ENCODE data around the gene REXO1. TPM values are rescaled to one million over a fixed set of nuclear protein-coding genes. Genes with fewer than 3 reads are reported as not detected.

Gene REXO1
- polyA plus RNA-seq, 2 of the 4 experiments (the other 2 are of a cell fraction): 5.6 to 13.8 TPM

DNA sequence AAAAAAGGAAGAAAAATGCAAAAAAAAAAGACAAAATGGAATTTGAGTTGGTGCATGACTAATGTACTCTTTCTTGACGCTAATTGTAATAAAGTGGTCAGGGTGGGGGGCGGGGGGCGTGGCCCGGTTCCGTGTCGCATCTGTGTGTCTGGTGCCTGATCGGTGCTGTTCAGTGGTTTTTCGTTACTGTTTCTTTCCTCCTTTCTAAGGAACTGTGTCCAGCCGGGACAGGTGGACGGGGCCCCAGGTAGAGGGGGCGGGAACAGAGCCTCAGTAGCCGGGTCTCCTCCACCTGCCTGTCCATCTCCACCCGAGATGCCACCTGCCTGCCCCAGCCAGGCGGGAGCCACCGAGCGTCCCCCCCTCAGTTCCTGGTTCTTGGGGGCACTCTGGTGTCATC, 68.7 kb downstream of the REXO1 start:
- H3K9me3 ChIP-seq: peaks cover 17% of the 10 kb centered on the region
- ChIA-PET POLR2A (no interaction called here), CTCF (interaction anchor here (1.0 to 9.1 kb wide), 2 partner anchors 15 to 16 kb away, joined by 3 to 90 read pairs; no protein-coding TSS in a partner anchor)
- WGBS (ENCODE audit: missing lambda C conversion rate): 13% methylated on average over 15 of the region's 16 CpGs
- H3K4me1 ChIP-seq: no peaks in the 10 kb centered on the region
- no peak overlapping the region for H3K4me2 ChIP-seq
- H3K27ac ChIP-seq: no peak overlapping the region
- FAIRE-seq: no peak
- TF ChIP-seq ZFP36 (IDR thresholded peaks at IDR 0.05; ENCODE audit: borderline replicate concordance, partially characterized antibody) (no peak), KDM5A (IDR thresholded peaks at IDR 0.05) (no peak), RAD21 (conservative IDR thresholded peaks at IDR 0.05 in 1 of 2, IDR thresholded peaks at IDR 0.05 in 1 of 2) (no peak), CHD2 (IDR thresholded peaks at IDR 0.05; ENCODE audit: low read length, partially characterized antibody) (no peak), RNF2 (IDR thresholded peaks at IDR 0.05; ENCODE audit: borderline replicate concordance, low read depth) (no peak), CHD4 (IDR thresholded peaks at IDR 0.05; ENCODE audit: borderline replicate concordance) (no peak)
- TF ChIP-seq, protein P1, sequence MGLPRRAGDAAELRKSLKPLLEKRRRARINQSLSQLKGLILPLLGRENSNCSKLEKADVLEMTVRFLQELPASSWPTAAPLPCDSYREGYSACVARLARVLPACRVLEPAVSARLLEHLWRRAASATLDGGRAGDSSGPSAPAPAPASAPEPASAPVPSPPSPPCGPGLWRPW (IDR thresholded peaks at IDR 0.05): no peak
- TF ChIP-seq, protein P2, sequence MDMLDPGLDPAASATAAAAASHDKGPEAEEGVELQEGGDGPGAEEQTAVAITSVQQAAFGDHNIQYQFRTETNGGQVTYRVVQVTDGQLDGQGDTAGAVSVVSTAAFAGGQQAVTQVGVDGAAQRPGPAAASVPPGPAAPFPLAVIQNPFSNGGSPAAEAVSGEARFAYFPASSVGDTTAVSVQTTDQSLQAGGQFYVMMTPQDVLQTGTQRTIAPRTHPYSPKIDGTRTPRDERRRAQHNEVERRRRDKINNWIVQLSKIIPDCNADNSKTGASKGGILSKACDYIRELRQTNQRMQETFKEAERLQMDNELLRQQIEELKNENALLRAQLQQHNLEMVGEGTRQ (IDR thresholded peaks at IDR 0.05): no peak
- no peak overlapping the region for H3K4me3 ChIP-seq
- no peak for ATAC-seq
- DNase-seq (ENCODE audit: low read depth in 1 of 2, low spot score in 1 of 2): no peak

DNA sequence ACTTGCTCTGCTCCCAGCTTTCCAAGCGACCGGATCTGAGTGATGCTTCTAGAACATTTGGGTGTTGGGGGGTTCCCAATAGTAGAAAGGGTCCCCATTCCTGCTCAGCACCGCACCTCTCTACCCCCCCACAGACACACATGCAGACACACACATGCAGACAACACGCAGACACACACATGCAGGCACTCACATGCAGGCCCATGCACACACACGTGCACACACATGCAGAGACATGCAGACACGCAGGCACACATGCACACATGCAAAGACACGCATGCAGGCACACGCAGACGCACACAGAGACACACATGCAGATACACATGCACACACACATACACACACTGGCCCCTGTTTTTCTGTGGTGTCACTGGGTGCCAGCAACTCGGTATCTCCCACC, 71.1 kb downstream of the REXO1 start:
- ATAC-seq: no peak
- TF ChIP-seq, protein P3, sequence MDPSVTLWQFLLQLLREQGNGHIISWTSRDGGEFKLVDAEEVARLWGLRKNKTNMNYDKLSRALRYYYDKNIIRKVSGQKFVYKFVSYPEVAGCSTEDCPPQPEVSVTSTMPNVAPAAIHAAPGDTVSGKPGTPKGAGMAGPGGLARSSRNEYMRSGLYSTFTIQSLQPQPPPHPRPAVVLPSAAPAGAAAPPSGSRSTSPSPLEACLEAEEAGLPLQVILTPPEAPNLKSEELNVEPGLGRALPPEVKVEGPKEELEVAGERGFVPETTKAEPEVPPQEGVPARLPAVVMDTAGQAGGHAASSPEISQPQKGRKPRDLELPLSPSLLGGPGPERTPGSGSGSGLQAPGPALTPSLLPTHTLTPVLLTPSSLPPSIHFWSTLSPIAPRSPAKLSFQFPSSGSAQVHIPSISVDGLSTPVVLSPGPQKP (IDR thresholded peaks at IDR 0.05; ENCODE audit: low read depth, low read length): no peak
- TF ChIP-seq JUNB (IDR thresholded peaks at IDR 0.05) (no peak), HEYL (CRISPR knock-in tag; IDR thresholded peaks at IDR 0.05) (no peak), CBX8 (IDR thresholded peaks at IDR 0.05) (no peak), EHF (CRISPR knock-in tag; IDR thresholded peaks at IDR 0.05) (no peak), FOSB (CRISPR knock-in tag; IDR thresholded peaks at IDR 0.05) (no peak), MYC (IDR thresholded peaks at IDR 0.05; ENCODE audit: borderline replicate concordance, low read length) (no peak), JUN (IDR thresholded peaks at IDR 0.05) (no peak), CEBPB (IDR thresholded peaks at IDR 0.05) (no peak), NFE2L2 (conservative IDR thresholded peaks at IDR 0.05; ENCODE audit: low read length) (no peak), KDM1A (IDR thresholded peaks at IDR 0.05; ENCODE audit: low read depth) (no peak), NR3C1 (IDR thresholded peaks at IDR 0.05) (no peak), CBX2 (IDR thresholded peaks at IDR 0.05; ENCODE audit: borderline replicate concordance, low read depth) (no peak), POLR2A (IDR thresholded peaks at IDR 0.05; ENCODE audit: low read length) (no peak), TFCP2L1 (CRISPR knock-in tag; IDR thresholded peaks at IDR 0.05) (no peak), TP53 (CRISPR knock-in tag; IDR thresholded peaks at IDR 0.05) (no peak), EP300 (IDR thresholded peaks at IDR 0.05) (no peak)
- TF ChIP-seq, protein P4, sequence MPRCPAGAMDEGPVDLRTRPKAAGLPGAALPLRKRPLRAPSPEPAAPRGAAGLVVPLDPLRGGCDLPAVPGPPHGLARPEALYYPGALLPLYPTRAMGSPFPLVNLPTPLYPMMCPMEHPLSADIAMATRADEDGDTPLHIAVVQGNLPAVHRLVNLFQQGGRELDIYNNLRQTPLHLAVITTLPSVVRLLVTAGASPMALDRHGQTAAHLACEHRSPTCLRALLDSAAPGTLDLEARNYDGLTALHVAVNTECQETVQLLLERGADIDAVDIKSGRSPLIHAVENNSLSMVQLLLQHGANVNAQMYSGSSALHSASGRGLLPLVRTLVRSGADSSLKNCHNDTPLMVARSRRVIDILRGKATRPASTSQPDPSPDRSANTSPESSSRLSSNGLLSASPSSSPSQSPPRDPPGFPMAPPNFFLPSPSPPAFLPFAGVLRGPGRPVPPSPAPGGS (IDR thresholded peaks at IDR 0.05): no peak
- TF ChIP-seq, protein P5, sequence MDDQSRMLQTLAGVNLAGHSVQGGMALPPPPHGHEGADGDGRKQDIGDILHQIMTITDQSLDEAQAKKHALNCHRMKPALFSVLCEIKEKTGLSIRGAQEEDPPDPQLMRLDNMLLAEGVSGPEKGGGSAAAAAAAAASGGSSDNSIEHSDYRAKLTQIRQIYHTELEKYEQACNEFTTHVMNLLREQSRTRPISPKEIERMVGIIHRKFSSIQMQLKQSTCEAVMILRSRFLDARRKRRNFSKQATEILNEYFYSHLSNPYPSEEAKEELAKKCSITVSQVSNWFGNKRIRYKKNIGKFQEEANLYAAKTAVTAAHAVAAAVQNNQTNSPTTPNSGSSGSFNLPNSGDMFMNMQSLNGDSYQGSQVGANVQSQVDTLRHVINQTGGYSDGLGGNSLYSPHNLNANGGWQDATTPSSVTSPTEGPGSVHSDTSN (IDR thresholded peaks at IDR 0.05): no peak
- no peak for FAIRE-seq
- Histone ChIP-seq H3K4me1 (no peaks in the 10 kb centered on the region), H3K4me3 (no peak overlapping the region), H3K4me2 (no peak overlapping the region), H3K27ac (no peak overlapping the region), H3K9me3 (peaks cover 15% of the 10 kb centered on the region)
- DNase-seq (ENCODE audit: low read depth in 1 of 2, low spot score in 1 of 2): no peak
- POLR2A ChIA-PET: no interaction called here
- WGBS (ENCODE audit: missing lambda C conversion rate): 36% methylated on average over 7 of the region's 10 CpGs
- CTCF ChIA-PET: interaction anchor here (0.6 to 3.0 kb wide), 11 partner anchors 10 to 105 kb away, joined by 3 to 12 read pairs (median 5); no protein-coding TSS in a partner anchor

Data from A549 (cell line).